HepG2 (cell line): ENCODE results near the gene PRKAG1. TPM values are rescaled to one million over a fixed set of nuclear protein-coding genes. Genes with fewer than 3 reads are reported as not detected.
A peak's percentile ranks its signal among the peaks of the same experiment; 100 is the strongest.

ENCODE experiments used
- ELF3 ChIP-seq: IDR thresholded peaks from 2 replicates; pipeline ENCODE4 v1.6.1; 2016; ENCODE audit warnings: missing genetic modification reagents, missing compliant biosample characterization
- ETV5 ChIP-seq: IDR thresholded peaks from 2 replicates; pipeline ENCODE4 v1.6.1; 2018; ENCODE audit warnings: missing biosample characterization, missing genetic modification reagents, inconsistent platforms, borderline replicate concordance
- HDAC2 ChIP-seq: sonication (generic); formaldehyde crosslinking; IDR thresholded peaks from 2 replicates; pipeline ENCODE4 v1.4.0; 2020; ENCODE audit warnings: missing genetic modification reagents
- HDAC6 ChIP-seq: fragments of 200-600 bp; sonication (generic); IDR thresholded peaks from 2 replicates; pipeline ENCODE4 v1.7.0; 2017; ENCODE audit warnings: mild to moderate bottlenecking, antibody characterized with exemption, low read length, low read depth
- KLF16 ChIP-seq, 2 experiments: sonication (generic) in 1 of 2; formaldehyde crosslinking in 1 of 2; IDR thresholded peaks; 2 replicates each; pipeline versions ENCODE4 v1.6.1 to v1.8.0; 2016 to 2023; ENCODE audit warnings: missing genetic modification reagents in 2 of 2, missing compliant biosample characterization in 1 of 2
- MLXIP ChIP-seq: sonication (generic); formaldehyde crosslinking; IDR thresholded peaks from 2 replicates; pipeline ENCODE4 v1.9.0; 2021; ENCODE audit warnings: missing genetic modification reagents, borderline replicate concordance
- TFE3 ChIP-seq: IDR thresholded peaks from 2 replicates; pipeline ENCODE4 v1.6.1; 2016
- ZMAT5 ChIP-seq: sonication (generic); formaldehyde crosslinking; IDR thresholded peaks from 2 replicates; pipeline ENCODE4 v1.5.0; 2020; ENCODE audit warnings: mild to moderate bottlenecking, low read depth, missing genetic modification reagents, borderline replicate concordance
- ZNF20 ChIP-seq: sonication (generic); formaldehyde crosslinking; IDR thresholded peaks from 2 replicates; pipeline ENCODE4 v1.4.0; 2020; ENCODE audit warnings: mild to moderate bottlenecking, moderate library complexity, missing genetic modification reagents
- ZNF281 ChIP-seq: sonication (generic); formaldehyde crosslinking; IDR thresholded peaks from 2 replicates; pipeline ENCODE4 v1.4.0; 2020; ENCODE audit warnings: missing genetic modification reagents, borderline replicate concordance
- ZNF513 ChIP-seq: sonication (generic); formaldehyde crosslinking; conservative IDR thresholded peaks from 2 replicates; pipeline ENCODE4 v1.5.0; 2020; ENCODE audit warnings: missing genetic modification reagents
- ZNF576 ChIP-seq: sonication (generic); formaldehyde crosslinking; IDR thresholded peaks from 2 replicates; pipeline ENCODE4 v1.4.0; 2020; ENCODE audit warnings: mild to moderate bottlenecking, missing genetic modification reagents
- polyA plus RNA-seq, 8 experiments: library from polyadenylated mRNA; depleted of rRNA in 3 of 8; stranded (reverse) in 7 of 8; unstranded in 1 of 8; fragments of >200 nt; fragmentation: Illumina TruSeq in 4 of 8; extraction: Trizol in 4 of 8; gene quantifications; 2 replicates each; pipeline versions ENCODE4 v1.2.1 to v1.2.3, GENCODE V29; 2011 to 2016; ENCODE audit warnings: low read depth in 4 of 8, missing spikeins in 1 of 8, mixed read lengths in 1 of 8; ENCODE audit not compliant: insufficient read depth in 1 of 8
- total RNA-seq, 5 experiments: library from RNA; depleted of rRNA; stranded (reverse); fragments of >200 nt; fragmentation: Illumina TruSeq; extraction: Trizol; gene quantifications; 2 replicates each; pipeline ENCODE4 v1.2.3, GENCODE V29; 2016; ENCODE audit warnings: low read depth in 1 of 5
- TF ChIP-seq, protein P1 (sequence below): sonication (generic); formaldehyde crosslinking; IDR thresholded peaks from 2 replicates; pipeline ENCODE4 v1.5.0; 2020; ENCODE audit warnings: missing genetic modification reagents

PRKAG1 gene
- total and polyA plus RNA-seq, 2 of the 13 experiments (the other 11 are each of a cell fraction or from before 2014, with no cell fraction given), result 26.1 to 32.8 TPM

GRCh38 chr12:48998497-48999353, 19.9 kb downstream of the PRKAG1 start (continued):
- TF ChIP-seq, protein P1, sequence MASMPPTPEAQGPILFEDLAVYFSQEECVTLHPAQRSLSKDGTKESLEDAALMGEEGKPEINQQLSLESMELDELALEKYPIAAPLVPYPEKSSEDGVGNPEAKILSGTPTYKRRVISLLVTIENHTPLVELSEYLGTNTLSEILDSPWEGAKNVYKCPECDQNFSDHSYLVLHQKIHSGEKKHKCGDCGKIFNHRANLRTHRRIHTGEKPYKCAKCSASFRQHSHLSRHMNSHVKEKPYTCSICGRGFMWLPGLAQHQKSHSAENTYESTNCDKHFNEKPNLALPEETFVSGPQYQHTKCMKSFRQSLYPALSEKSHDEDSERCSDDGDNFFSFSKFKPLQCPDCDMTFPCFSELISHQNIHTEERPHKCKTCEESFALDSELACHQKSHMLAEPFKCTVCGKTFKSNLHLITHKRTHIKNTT (CRISPR knock-in tag), result no peak
- TF ChIP-seq ZMAT5 (0 out of 2 replicates have a peak, but pooled peaks have one; percentile 36), MLXIP (no peak; the same call in 1 of the 2 replicates), HDAC2 (CRISPR knock-in tag) (0 out of 2 replicates have a peak, but pooled peaks have one; percentile 29), ZNF513 (no peak), KLF16 (CRISPR knock-in tag; IDR thresholded peaks at IDR 0.05) (0 out of 4 replicates have a peak, but pooled peaks of 1 of the 2 experiments have one; percentile 57), ZNF20 (CRISPR knock-in tag) (peak; percentile 77; the same call in 1 of the 2 replicates), ELF3 (no peak), TFE3 (peak; percentile 58; the same call in 1 of the 2 replicates), HDAC6 (no peak), ETV5 (no peak), ZNF576 (CRISPR knock-in tag) (peak; percentile 67; the same call in 1 of the 2 replicates), ZNF281 (CRISPR knock-in tag) (peak; percentile 49; the same call in 1 of the 2 replicates)
